Activated T-cell treated with anti-CD3 and anti-CD28 coated beads, Interleukin-2, amount 50 U/mL, for 4 hours (primary cell): ENCODE measurements around the gene ANKS1A. TPM values are rescaled to one million over a fixed set of nuclear protein-coding genes. Genes with fewer than 3 reads are reported as not detected.

Source experiments
- ATAC-seq, 2 donors: fragments of 200-7000 bp; cut with Tn5 transposase; one replicate each; pipeline ENCODE4 v1.10.0; 2021
- DNase-seq: peaks from one replicate; pipeline ENCODE4 v3.0.0-alpha.2; 2020
- H3K27me3 Mint-ChIP-seq: one replicate; pipeline ENCODE4 v1.8.0; 2021; ENCODE audit warnings: low read depth, mixed read lengths
- H3K36me3 Mint-ChIP-seq: one replicate; pipeline ENCODE4 v1.8.0; 2022; ENCODE audit warnings: mixed read lengths; ENCODE audit not compliant: insufficient read depth
- H3K4me1 Mint-ChIP-seq: one replicate; pipeline ENCODE4 v1.8.0; 2021; ENCODE audit warnings: low read depth, mixed read lengths
- H3K4me3 Mint-ChIP-seq: one replicate; pipeline ENCODE4 v1.8.0; 2021; ENCODE audit warnings: mild to moderate bottlenecking, moderate library complexity, mixed read lengths
- H3K9me3 Mint-ChIP-seq: one replicate; pipeline ENCODE4 v1.8.0; 2021; ENCODE audit warnings: mixed read lengths
- total RNA-seq, 3 donors: library from RNA; stranded (reverse); gene quantifications; one replicate each; pipeline ENCODE4 v1.2.1, GENCODE V29; 2021

Gene ANKS1A
- total RNA-seq, 3 donors from 2014 or later = 7.7 to 8.3 (median 8.2) TPM

- Mint-ChIP-seq H3K36me3 (peaks cover 7% of the 10 kb centered on the region), H3K4me3 (no peak overlapping the region), H3K27me3 (no peaks in the 10 kb centered on the region), H3K9me3 (no peaks in the 10 kb centered on the region), H3K4me1 (peaks cover 10% of the 10 kb centered on the region)
- DNase-seq (no peak), ATAC-seq (no peak)
Observed at GRCh38 chr6:35042031-35042815, 153.2 kb downstream of the ANKS1A start.

GRCh38 chr6:35043381-35044130 lies 154.5 kb downstream of the ANKS1A start:
- no peak for DNase-seq
- H3K27me3 Mint-ChIP-seq = no peaks in the 10 kb centered on the region
- peaks cover 10% of the 10 kb centered on the region for H3K4me1 Mint-ChIP-seq
- no peak for ATAC-seq
- H3K4me3 Mint-ChIP-seq = no peak overlapping the region
- no peaks in the 10 kb centered on the region for H3K9me3 Mint-ChIP-seq
- peaks cover 7% of the 10 kb centered on the region for H3K36me3 Mint-ChIP-seq

DNA sequence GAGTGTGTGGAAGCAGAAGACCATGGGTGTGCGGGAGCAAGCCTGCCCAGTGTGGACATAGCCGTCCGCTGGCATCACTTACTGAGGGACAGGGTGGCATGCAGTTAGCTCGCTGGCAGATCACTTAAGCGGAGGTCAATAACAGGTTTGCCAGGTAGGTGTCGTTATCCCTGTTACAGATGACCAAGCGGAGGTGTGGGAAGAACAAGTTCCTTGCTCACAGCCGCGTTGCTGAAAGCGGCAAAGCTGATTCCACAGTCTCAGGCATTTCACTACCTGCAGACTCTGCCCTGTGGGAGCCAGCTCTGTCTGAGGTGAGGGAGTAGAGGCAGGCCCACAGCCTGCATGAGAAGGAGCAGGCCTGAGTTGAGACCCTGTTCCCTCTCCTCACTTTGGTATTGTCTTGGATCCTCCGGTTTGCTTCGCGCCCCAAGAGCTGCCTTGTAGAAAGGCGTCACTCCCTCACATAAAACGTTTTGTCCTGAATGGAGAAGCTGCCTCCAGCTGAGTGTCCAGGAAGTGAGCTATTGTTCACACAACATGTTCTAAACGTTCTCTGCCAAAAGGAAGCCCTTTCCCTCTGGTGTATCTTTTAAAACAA lies 155.2 kb downstream of the ANKS1A start:
- DNase-seq (no peak), ATAC-seq (no peak)
- H3K4me3 Mint-ChIP-seq = no peak overlapping the region
- H3K36me3 Mint-ChIP-seq = peaks cover 7% of the 10 kb centered on the region
- H3K4me1 Mint-ChIP-seq = peaks cover 10% of the 10 kb centered on the region
- no peaks in the 10 kb centered on the region for H3K9me3 Mint-ChIP-seq
- no peaks in the 10 kb centered on the region for H3K27me3 Mint-ChIP-seq

DNA sequence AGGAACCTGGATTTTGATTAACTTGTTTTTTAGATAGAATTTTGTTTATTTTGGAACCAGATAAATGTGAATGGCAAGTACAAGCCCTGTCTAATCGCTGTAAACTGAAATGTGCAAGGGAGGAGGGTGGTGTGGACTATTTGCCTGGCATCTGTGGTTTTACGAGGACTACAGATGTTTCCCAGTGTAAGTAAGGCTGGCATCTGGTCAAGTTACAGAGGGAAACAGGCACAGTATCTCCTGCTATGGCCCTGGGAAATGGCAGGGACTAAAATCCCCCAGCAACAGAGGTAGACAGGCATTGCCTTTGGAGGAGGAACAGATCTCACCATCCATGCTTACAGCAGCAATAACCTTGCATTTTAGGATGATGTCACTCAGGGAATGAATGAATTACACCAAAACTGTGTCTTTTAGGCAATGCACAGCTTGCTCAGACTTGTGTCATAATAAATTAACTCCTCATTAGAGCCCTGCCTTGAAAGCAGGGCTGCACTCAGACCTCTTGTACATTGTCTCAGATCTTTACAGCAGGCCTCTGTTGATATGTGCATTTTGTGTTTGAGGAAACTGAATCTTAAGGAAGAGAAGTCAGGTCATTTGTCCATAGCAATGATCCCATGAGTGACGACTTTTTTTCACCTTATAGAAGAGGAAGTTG lies 155.8 kb downstream of the ANKS1A start:
- ATAC-seq = no peak
- Mint-ChIP-seq H3K4me1 (peaks cover 10% of the 10 kb centered on the region), H3K36me3 (peaks cover 5% of the 10 kb centered on the region), H3K4me3 (no peak overlapping the region), H3K9me3 (no peaks in the 10 kb centered on the region), H3K27me3 (no peaks in the 10 kb centered on the region)
- no peak for DNase-seq

GRCh38 chr6:35046103-35046502 lies 157.0 kb downstream of the ANKS1A start:
- no peaks in the 10 kb centered on the region for H3K9me3 Mint-ChIP-seq
- H3K27me3 Mint-ChIP-seq = no peaks in the 10 kb centered on the region
- peaks cover 5% of the 10 kb centered on the region for H3K36me3 Mint-ChIP-seq
- no peak for DNase-seq
- H3K4me1 Mint-ChIP-seq = peaks cover 10% of the 10 kb centered on the region
- no peak overlapping the region for H3K4me3 Mint-ChIP-seq
- ATAC-seq = no peak

GRCh38 chr6:35046862-35047261 lies 157.8 kb downstream of the ANKS1A start:
- Mint-ChIP-seq H3K4me1 (peaks cover 10% of the 10 kb centered on the region), H3K36me3 (peaks cover 2% of the 10 kb centered on the region), H3K27me3 (no peaks in the 10 kb centered on the region), H3K4me3 (no peak overlapping the region), H3K9me3 (no peaks in the 10 kb centered on the region)
- DNase-seq = no peak
- ATAC-seq = no peak

DNA sequence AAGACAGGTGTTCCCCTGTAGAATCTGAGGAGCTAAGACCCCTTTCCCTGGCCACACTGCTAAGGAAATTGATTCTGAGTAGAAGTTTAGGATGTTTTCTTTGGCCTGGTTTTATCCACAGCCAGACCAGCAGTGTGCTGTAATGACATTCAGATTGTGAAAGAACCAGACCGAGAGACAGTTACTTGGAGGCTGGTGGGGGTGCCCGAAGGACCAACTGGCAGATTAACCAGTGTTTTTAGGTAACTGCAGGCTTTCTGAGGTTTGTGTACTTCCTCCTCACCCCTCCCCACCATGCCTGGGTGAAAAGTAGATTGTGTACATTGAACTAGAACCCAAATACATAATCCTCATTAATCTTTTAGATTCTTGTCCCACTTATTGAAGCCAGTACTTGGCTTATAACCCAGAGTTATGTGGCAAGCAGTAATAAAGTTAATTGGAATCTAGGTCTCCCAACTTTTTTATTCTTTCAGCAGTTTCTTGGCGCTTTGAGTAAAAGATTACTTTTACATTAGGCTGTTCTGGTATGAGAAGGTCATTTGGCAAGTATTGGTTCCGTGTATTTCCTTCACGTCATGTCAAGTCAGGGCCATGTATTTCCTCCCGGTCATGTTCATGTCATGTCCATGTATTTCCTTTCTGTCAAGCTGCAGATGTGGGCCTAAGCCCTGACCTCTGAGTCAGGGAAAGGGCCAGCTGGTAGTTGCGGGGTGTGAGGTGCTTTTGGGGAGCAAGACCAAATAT lies 158.4 kb downstream of the ANKS1A start:
- Mint-ChIP-seq H3K4me1 (peaks cover 10% of the 10 kb centered on the region), H3K27me3 (no peaks in the 10 kb centered on the region), H3K9me3 (no peaks in the 10 kb centered on the region), H3K36me3 (peaks cover 2% of the 10 kb centered on the region), H3K4me3 (no peak overlapping the region)
- ATAC-seq = no peak
- DNase-seq = no peak

DNA sequence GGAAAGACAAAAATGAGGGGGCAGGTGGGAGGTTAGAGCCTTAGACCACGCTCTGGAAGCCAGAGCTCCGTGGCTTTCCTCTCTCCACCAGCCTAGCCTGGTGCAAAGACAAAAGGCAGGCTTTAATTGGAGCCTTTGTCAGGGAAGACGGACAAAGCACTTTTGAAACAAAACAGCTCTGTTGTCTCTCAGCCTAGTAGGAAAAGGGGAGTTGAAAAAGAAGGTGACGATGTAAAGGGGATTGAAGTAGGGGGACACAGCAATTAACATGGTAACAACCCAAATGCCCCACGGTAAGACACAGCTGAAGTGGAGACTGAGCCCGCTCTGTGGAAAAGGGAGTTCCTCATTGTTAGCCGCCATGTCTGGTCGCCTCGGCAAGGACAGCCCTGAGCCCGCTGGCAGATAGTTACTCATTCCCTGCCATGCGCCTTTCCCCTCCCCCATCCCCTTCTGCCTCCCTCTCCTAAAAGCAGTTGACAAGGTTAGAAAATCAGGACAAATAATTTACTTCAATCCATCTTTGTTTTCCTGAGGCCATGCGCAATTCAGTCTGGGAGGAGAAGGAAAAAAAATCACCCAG lies 159.1 kb downstream of the ANKS1A start:
- DNase-seq (no peak), ATAC-seq (peak in 1 of 2 donors; percentile 14)
- Mint-ChIP-seq H3K4me3 (no peak overlapping the region), H3K36me3 (peaks cover 2% of the 10 kb centered on the region), H3K9me3 (no peaks in the 10 kb centered on the region), H3K27me3 (no peaks in the 10 kb centered on the region), H3K4me1 (peaks cover 10% of the 10 kb centered on the region)

DNA sequence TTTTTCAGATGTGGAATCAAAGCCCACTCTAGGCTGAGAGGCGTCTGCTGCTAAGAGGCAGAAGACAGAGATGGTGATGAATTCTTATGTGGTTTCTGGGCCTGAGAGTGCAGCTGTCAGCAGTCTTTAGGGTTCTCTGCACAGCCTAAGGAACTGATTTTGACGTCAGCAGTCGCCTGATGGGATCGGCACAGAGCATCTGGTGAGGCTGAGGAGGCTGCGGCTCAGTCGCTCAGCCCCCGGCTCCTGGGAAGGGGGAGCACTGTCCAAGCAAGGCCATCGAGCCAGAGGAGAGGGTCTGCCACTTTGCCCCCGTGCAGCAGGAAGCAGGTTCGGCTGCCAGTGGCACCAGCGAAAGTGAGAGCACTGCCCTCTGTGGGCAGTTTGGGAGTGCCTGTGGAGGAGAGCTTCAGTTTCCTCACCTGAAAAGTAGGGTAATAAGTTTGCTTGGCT lies 159.6 kb downstream of the ANKS1A start:
- peaks cover 10% of the 10 kb centered on the region for H3K4me1 Mint-ChIP-seq
- peak; percentile 66 to 70 for ATAC-seq

GRCh38 chr6:35049156-35049735 lies 160.2 kb downstream of the ANKS1A start:
- Mint-ChIP-seq H3K9me3 (no peaks in the 10 kb centered on the region), H3K27me3 (no peaks in the 10 kb centered on the region), H3K4me1 (peaks cover 10% of the 10 kb centered on the region), H3K36me3 (no peaks in the 10 kb centered on the region), H3K4me3 (no peak overlapping the region)
- ATAC-seq (no peak), DNase-seq (no peak)

More for the DNA sequence above, 159.6 kb downstream of the ANKS1A start:
- Mint-ChIP-seq H3K4me3 (no peak overlapping the region), H3K27me3 (no peaks in the 10 kb centered on the region), H3K36me3 (peaks cover 2% of the 10 kb centered on the region), H3K9me3 (no peaks in the 10 kb centered on the region)
- DNase-seq = no peak

DNA sequence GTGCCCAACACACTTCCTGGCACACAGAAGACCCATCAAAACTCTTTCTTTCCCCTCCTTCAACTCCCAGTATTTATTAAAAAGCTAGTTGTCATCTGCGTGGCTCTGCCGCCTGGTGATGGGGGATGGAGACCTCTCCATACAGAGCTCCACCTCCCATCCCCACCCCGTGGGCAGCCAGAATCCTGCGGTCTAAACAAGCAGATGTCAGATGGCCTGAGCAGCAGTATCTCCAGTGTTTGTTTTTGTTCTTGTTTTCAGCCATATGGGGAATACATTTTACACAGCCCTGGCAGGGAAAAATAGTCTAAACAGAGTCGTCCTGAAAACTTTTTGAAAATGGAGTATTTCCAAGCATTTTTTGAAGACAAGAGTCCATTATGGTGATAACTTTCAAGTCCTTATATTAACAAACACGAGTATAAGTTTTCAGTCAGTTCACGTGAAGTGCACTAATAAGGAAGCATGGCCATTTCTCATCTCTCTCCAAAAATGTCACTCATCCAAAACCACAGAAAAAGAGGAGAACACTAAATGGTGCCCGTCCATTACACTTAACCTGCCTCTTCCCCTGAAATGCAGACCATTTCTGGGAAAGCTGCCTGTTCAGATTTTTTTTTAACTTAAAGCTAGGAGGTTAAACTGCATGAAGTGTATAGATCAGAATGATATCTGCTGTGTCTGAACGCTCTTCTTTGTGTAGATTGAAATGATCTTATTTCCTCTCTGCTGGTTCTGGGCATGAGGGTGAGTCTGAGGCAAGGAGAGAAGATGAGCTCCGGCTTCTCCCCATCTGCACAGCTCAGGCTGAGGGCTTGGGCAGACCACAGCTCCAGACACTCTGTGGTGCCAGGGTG lies 161.1 kb downstream of the ANKS1A start:
- Mint-ChIP-seq H3K4me1 (peaks cover 10% of the 10 kb centered on the region), H3K36me3 (no peaks in the 10 kb centered on the region), H3K27me3 (no peaks in the 10 kb centered on the region), H3K4me3 (no peak overlapping the region), H3K9me3 (no peaks in the 10 kb centered on the region)
- DNase-seq (no peak), ATAC-seq (no peak)

- Mint-ChIP-seq H3K27me3 (no peaks in the 10 kb centered on the region), H3K36me3 (no peaks in the 10 kb centered on the region), H3K9me3 (no peaks in the 10 kb centered on the region), H3K4me1 (peaks cover 8% of the 10 kb centered on the region), H3K4me3 (no peak overlapping the region)
- no peak for DNase-seq
- ATAC-seq = no peak
Observed at GRCh38 chr6:35050757-35051330, 161.8 kb downstream of the ANKS1A start.
